CD4-positive, alpha-beta T cell treated with Interleukin-15 for 1 hour (primary cell): ENCODE data around the gene NRG4.
"Not testable (repeated sequence)": the region's sequence is repeated elsewhere in the genome, so short reads cannot be mapped to it uniquely, and the experiment has no call there.

Experiments used
- DNase-seq: peaks from one replicate; pipeline ENCODE4 v3.0.0-alpha.2; 2020

Gene NRG4

GRCh38 chr15:75992897-75993296 lies 19.3 kb downstream of the NRG4 start:
- no peak for DNase-seq

DNA sequence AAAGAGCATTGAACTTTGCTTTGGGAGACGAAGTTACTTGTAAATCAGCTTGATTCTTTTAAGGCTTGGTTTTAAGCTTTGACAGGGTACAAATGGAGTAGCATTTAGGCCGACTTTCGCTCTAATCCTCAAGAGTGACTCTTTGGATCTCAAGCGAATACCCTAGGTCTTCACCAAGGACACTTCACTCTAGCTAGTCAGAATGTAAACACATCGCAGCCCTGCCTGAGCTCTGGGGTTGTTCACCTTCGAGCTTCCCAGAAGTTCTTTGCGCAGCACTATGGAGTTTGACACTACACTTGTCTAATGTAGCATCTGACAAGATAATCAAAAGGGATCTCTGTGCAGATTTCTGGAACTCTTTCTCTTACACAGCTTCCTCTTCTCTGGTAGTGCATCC lies 22.3 kb downstream of the NRG4 start:
- no peak for DNase-seq

DNA sequence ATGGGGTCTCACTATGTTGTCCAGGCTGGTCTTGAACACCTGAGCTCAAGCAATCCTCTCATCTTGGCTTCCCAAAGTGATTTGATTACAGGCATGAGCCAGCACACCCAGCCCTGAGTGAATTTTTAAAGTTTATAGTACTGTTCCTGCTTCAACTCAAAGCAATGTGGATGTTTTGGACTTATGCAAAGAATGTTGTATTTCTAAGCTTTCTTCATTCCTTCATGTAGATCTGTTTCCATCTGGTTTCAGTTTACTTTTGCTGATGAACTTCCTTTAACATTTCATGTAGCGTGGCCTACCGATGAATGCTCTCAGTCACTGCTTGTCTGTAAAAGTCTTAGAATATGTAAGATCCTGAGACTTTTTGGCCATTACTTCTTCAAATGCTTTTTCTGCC lies 23.2 kb downstream of the NRG4 start:
- DNase-seq: no peak

- no peak for DNase-seq
These were observed 26.3 kb downstream of the NRG4 start for GRCh38 chr15:75985971-75986370.

DNA sequence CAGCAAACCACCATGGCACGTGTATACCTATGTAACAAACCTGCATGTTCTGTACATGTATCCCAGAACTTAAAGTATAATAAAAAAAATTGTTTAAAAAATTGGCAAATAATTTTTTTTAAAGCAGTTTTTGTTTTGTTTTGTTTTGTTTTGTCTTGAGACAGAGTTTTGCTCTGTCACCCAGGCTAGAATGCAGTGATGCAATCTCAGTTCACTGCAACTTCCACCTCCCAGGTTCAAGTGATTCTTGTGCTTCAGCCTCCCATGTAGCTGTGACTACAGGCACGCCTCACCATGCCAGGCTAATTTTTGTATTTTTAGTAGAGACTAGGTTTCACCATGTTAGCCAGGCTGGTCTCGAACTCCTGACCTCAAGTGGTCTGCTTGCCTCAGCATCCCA lies 27.5 kb downstream of the NRG4 start:
- not testable (repeated sequence) for DNase-seq

- no peak for DNase-seq
These were observed 29.8 kb downstream of the NRG4 start for GRCh38 chr15:75982468-75982867.

GRCh38 chr15:75981149-75981815 lies 30.9 kb downstream of the NRG4 start:
- DNase-seq: no peak

DNA sequence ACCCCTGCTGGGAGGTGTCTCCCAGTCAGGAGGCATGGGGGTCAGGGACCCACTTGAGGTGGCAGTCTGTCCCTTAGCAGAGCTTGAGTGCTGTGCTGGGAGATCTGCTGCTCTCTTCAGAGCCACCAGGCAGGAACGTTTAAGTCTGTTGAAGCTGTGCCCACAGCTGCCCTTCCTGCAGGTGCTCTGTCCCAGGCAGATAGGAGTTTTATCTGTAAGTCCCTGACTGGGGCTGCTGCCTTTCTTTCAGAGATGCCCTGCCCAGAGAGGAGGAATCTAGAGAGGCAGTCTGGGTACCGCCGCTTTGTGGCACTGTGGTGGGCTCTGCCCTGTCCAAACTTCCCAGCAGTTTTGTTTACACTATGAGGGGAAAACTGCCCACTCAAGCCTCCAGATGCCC lies 35.5 kb downstream of the NRG4 start:
- not testable (repeated sequence) for DNase-seq

GRCh38 chr15:75966073-75966472 lies 46.2 kb downstream of the NRG4 start:
- DNase-seq: no peak

GRCh38 chr15:75961331-75961730 lies 50.9 kb downstream of the NRG4 start:
- DNase-seq: no peak

DNA sequence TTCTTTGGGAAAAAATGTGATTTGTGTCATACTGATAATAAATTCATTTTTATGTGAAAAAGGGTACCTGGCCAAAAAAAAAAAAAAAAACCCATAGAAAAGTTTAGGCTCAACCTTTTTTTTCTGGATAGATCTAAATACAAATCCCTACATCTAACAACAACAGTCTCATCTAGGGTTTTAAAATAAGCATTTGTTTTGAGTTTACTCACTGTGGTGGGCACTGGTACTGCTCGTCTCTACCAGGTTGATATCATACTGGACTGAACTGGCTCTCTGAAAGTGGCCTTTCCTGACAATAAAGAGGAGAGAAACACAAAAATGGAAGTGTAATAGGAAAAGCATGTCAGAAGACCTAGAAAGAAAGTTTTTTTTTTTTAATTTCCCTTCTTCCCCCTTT lies 56.5 kb downstream of the NRG4 start:
- DNase-seq: no peak

GRCh38 chr15:75952525-75952924 lies 59.7 kb downstream of the NRG4 start:
- no peak for DNase-seq

- no peak for DNase-seq
These were observed 63.4 kb downstream of the NRG4 start for GRCh38 chr15:75948761-75949296.

DNA sequence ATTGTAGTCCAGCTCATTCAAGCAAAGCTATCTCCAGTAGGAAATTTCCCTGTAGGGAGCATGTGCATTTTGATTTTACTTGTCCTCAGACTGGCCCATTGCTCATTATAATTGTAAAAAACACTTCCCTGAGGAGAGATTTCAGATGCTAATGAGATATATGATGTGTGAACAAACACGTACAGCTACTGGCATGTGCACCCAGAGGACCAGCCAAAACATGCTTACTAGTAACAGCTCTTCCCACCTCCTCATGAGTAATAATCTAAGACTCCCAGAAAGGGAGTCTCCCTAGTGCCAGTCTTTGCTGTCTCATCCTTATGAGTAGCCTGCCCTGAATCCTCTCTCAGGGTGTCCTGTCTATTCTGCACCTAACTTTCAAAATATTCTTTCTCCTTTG lies 65.1 kb downstream of the NRG4 start:
- DNase-seq: no peak

DNA sequence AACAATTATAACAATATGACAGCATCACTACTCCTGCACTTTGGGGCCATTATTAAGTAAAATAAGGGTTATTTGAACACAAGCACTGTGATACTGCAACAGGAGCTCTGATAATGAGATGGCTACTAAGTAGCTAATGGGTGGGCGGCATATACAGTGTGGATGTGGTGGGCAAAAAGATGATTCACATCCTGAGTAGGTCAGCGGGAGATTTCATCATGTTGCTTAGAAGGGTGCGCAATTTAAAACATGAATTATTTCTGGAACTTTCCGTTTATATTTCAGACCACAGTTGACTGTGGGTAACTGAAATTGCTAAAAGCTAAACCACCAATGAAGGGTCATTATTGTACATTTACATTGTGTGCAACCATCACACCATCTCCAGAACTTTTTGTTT lies 66.3 kb downstream of the NRG4 start:
- no peak for DNase-seq

DNA sequence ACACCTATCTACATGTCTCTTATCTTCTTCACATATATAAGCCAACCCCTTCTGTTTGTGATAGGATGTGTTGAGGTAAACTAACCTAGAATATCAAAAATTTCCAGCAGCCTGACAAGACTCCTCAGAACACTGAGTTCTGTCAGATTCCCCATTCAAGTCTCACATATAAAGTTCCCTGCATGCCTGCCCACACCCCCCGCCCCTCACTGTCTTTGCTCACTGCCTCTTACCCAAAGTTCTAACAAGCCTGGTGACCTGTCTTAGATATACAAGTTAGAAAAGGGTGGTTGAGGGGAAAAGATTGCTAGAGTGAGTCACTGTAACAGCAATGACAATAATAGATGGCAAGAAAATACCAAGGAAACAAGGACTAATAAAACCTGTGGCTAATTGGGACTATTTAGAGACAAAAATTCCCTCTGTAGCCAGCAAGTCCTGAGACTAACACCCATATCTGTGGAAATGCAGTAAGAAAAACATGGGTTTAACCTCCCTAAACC lies 68.5 kb downstream of the NRG4 start:
- DNase-seq: no peak

DNA sequence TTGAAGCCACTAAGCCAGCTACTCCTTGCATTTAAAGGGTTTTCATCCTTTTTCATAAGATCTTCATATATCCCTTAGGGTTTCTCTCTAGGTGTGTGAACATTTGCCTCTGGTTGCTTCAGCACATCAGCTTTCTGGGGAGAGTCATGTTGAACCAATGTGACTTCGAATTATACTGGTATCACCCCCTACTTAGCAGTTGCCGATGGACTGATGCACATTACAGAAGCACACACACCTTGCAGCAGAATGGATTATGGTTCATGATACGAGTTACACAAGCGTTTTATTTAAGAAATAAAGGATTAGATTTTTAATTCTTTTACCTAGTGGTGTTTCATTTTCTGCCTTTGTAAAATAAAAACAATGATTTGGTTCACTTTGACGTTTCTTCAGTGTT lies 69.0 kb downstream of the NRG4 start:
- DNase-seq: no peak

DNA sequence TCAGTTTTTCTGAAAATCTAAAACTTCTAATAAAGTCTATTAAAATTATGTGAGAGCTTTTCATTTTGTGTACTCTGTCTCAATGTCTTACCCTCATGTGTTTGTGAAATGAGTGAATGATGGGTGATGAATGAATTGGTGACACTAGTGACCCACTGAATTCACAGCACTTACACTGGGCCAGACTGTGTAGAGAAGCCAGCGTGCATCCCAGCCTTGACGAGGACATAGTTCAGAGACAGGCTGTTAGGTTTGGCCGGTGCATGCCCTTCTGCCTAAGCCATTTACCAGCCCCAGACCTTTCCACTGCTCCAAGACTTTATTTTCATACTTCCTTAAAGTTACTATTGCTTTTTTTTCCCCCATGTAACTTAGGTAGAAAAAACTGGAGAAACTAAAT lies 69.8 kb downstream of the NRG4 start:
- no peak for DNase-seq

GRCh38 chr15:75930866-75931265 lies 81.4 kb downstream of the NRG4 start:
- no peak for DNase-seq

DNA sequence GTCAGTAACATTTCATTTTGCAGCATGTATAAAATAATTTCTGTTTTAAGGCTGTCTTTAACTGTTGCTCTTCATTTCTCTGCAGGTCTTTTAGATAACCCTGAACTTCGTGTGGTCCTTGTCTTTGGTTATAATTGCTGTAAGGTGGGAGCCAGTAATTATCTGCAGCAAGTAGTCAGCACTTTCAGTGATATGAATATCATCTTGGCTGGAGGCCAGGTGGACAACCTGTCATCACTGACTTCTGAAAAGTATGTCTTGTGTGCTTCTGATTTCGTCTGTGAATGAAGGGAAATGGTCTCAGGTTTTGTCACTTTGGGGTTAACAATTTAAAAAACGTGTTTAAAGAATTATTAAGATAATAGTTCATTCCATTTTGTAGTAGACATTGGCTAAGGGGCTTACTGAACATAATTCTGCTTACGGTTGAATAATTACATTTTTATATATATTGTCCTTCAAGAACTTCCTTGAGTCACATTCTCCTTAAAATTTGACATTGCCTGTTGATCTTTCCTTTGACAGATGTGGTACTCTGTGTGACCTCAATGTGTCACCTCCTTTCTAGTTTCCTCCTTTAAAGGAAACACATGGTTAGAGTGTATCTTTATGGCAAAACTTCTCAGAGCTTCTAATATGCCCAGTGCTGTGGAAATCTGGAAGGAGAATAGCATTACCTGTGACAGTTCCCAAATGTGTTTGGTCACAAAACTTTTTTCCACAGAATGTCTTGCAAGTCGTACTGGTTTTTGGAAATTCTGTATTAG lies 82.2 kb downstream of the NRG4 start:
- DNase-seq: no peak

- DNase-seq: no peak
These were observed 83.3 kb downstream of the NRG4 start for GRCh38 chr15:75928680-75929608.

DNA sequence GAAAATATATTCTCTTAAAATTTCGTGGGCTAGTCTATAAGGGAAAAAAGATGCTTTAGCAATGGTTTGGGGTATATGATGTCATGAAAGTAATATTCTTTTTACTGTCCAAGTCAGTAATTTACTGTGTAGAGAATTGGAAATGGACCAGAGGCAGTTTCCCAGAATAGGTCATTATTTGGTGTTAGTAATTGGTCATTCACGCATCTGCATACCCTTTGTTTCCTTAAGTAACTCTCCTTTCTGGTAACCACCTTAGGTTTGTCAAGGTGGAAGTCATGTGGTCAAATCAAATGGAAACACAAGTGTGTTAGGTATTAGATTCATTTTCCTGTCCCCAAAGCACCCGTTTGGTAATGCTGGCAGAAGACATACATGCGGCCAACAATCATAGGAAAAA lies 84.6 kb downstream of the NRG4 start:
- DNase-seq: no peak

GRCh38 chr15:75926931-75927330 lies 85.3 kb downstream of the NRG4 start:
- DNase-seq: no peak
